Lower leg skin (tissue), 3 donors: ENCODE results near the gene IQSEC3.

Source experiments
- POLR2A ChIP-seq, 2 donors: fragments of 450-650 bp; IDR thresholded peaks; one replicate each; pipeline ENCODE4 v1.6.1; 2016 to 2017; ENCODE audit warnings: antibody characterized with exemption in 2 of 2, mild to moderate bottlenecking in 1 of 2, moderate library complexity in 1 of 2
- TF ChIP-seq, protein P1 (sequence below), 3 donors: fragments of 450-650 bp; IDR thresholded peaks; one replicate each; pipeline ENCODE4 v1.5.1; 2016; ENCODE audit warnings: antibody characterized with exemption in 3 of 3, mild to moderate bottlenecking in 3 of 3, moderate library complexity in 2 of 3

DNA sequence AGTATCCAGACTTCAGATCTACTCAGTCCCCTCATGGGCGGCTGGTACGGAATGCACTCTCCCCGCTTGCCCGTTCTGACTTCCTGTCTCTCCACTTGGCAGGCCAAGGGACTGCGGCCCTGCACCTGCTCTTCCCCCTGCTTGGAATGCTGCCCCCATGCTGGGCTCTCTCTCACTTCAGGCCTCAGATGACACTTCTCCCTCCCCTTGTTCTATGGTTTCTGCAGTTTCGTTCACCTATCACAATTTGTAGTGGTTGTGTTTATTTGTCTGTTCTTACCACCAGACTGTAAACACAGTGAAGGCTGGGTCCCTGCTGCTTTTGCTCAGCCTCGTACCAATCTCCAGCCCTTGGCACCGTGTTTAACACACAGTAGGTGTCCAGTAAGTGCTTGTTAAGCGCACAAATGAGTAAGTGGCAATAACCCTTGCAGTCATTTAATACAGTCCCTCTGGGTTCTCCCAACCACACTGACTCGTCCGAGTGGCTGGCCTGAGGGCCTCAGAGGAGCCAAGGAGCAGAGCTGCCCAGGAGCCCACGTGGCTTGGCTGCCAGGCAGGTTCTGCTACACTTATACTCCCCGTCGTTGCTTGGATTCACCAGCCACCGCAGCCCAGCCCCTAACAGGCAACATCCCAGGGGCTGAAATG is 135.6 kb downstream of the IQSEC3 start:
- TF ChIP-seq, protein P1, sequence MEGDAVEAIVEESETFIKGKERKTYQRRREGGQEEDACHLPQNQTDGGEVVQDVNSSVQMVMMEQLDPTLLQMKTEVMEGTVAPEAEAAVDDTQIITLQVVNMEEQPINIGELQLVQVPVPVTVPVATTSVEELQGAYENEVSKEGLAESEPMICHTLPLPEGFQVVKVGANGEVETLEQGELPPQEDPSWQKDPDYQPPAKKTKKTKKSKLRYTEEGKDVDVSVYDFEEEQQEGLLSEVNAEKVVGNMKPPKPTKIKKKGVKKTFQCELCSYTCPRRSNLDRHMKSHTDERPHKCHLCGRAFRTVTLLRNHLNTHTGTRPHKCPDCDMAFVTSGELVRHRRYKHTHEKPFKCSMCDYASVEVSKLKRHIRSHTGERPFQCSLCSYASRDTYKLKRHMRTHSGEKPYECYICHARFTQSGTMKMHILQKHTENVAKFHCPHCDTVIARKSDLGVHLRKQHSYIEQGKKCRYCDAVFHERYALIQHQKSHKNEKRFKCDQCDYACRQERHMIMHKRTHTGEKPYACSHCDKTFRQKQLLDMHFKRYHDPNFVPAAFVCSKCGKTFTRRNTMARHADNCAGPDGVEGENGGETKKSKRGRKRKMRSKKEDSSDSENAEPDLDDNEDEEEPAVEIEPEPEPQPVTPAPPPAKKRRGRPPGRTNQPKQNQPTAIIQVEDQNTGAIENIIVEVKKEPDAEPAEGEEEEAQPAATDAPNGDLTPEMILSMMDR (IDR thresholded peaks at IDR 0.05), result no peak
- TF ChIP-seq POLR2A (IDR thresholded peaks at IDR 0.05), result no peak
